Loucy (cell line): ENCODE results near the gene CDCP2.

Experiments
- H2AFZ ChIP-seq: fragments of 200-600 bp; sonication (generic); 2 replicates; pipeline ENCODE4 v1.6.0; 2016; ENCODE audit warnings: antibody characterized with exemption, mild to moderate bottlenecking, low read length, moderate library complexity
- H3F3A ChIP-seq: fragments of 200-600 bp; 2 replicates; pipeline ENCODE4 v1.6.0; 2016; ENCODE audit warnings: antibody characterized with exemption, low read depth, mild to moderate bottlenecking
- H3K27me3 ChIP-seq: fragments of 200-600 bp; sonication (generic); 2 replicates; pipeline ENCODE4 v1.6.1; 2014; ENCODE audit warnings: low read length, mild to moderate bottlenecking; ENCODE audit not compliant: insufficient read depth, poor library complexity, severe bottlenecking
- H3K36me3 ChIP-seq: fragments of 200-600 bp; sonication (generic); 2 replicates; pipeline ENCODE4 v1.6.1; 2016; ENCODE audit warnings: low read length; ENCODE audit not compliant: insufficient read depth
- H3K4me1 ChIP-seq: fragments of 200-600 bp; sonication (generic); 2 replicates; pipeline ENCODE4 v1.5.1; 2014; ENCODE audit warnings: low read length, mild to moderate bottlenecking; ENCODE audit not compliant: insufficient read depth, poor library complexity, severe bottlenecking
- H3K4me2 ChIP-seq: fragments of 200-600 bp; sonication (generic); 2 replicates; pipeline ENCODE4 v1.6.0; 2014; ENCODE audit warnings: antibody characterized with exemption, low read length, low read depth, mild to moderate bottlenecking; ENCODE audit not compliant: poor library complexity, severe bottlenecking
- H3K4me3 ChIP-seq: fragments of 200-600 bp; sonication (generic); 2 replicates; pipeline ENCODE4 v1.5.1; 2014; ENCODE audit warnings: low read length, mild to moderate bottlenecking, mixed read lengths; ENCODE audit not compliant: poor library complexity, severe bottlenecking
- H3K79me2 ChIP-seq: fragments of 200-600 bp; sonication (generic); 2 replicates; pipeline ENCODE4 v1.6.1; 2014; ENCODE audit warnings: low read length; ENCODE audit not compliant: insufficient read depth
- H3K9ac ChIP-seq: fragments of 200-600 bp; sonication (generic); 2 replicates; pipeline ENCODE4 v1.6.0; 2014; ENCODE audit warnings: mild to moderate bottlenecking, low read depth, low read length, moderate library complexity; ENCODE audit not compliant: poor library complexity, severe bottlenecking
- H3K9me2 ChIP-seq: fragments of 200-600 bp; sonication (generic); replicated peaks from 2 replicates; pipeline ENCODE4 v1.6.1; 2016; ENCODE audit warnings: low read depth, low read length, mixed read lengths
- H3K9me3 ChIP-seq: fragments of 200-600 bp; sonication (generic); 2 replicates; pipeline ENCODE4 v1.6.1; 2014; ENCODE audit warnings: mild to moderate bottlenecking, antibody characterized with exemption, low read length, low read depth; ENCODE audit not compliant: insufficient read depth
- H4K20me1 ChIP-seq: fragments of 200-600 bp; sonication (generic); 2 replicates; pipeline ENCODE4 v1.6.0; 2014; ENCODE audit warnings: antibody characterized with exemption, low read length, mild to moderate bottlenecking; ENCODE audit not compliant: insufficient read depth, poor library complexity, severe bottlenecking
- CTCF ChIP-seq: fragments of 200-600 bp; sonication (generic); conservative IDR thresholded peaks from 2 replicates; pipeline ENCODE4 v1.5.1; 2014; ENCODE audit warnings: mild to moderate bottlenecking, antibody characterized with exemption, low read length
- EZH2phosphoT487 ChIP-seq: fragments of 200-600 bp; IDR thresholded peaks from 2 replicates; pipeline ENCODE4 v1.6.1; 2018; ENCODE audit warnings: antibody characterized with exemption, mild to moderate bottlenecking, moderate library complexity, borderline replicate concordance

CDCP2 gene

GRCh38 chr1:54165146-54165545 is 12.3 kb upstream of the CDCP2 start:
- Histone ChIP-seq H3K79me2 (no peaks in the 10 kb centered on the region), H3K27me3 (no peaks in the 10 kb centered on the region), H3K9me3 (no peaks in the 10 kb centered on the region), H3K9ac (no peak overlapping the region), H3F3A (no peaks in the 10 kb centered on the region), H2AFZ (no peak overlapping the region), H4K20me1 (no peaks in the 10 kb centered on the region), H3K9me2 (no peaks in the 10 kb centered on the region), H3K36me3 (no peaks in the 10 kb centered on the region), H3K4me3 (no peak overlapping the region), H3K4me2 (no peak overlapping the region), H3K4me1 (no peaks in the 10 kb centered on the region)
- TF ChIP-seq EZH2phosphoT487 (no peak), CTCF (no peak)

GRCh38 chr1:54163573-54163972 is 10.8 kb upstream of the CDCP2 start:
- Histone ChIP-seq H3F3A (no peaks in the 10 kb centered on the region), H3K27me3 (no peaks in the 10 kb centered on the region), H2AFZ (no peak overlapping the region), H3K36me3 (no peaks in the 10 kb centered on the region), H4K20me1 (no peaks in the 10 kb centered on the region), H3K4me1 (no peaks in the 10 kb centered on the region), H3K9me2 (no peaks in the 10 kb centered on the region), H3K9me3 (no peaks in the 10 kb centered on the region), H3K9ac (no peak overlapping the region), H3K4me2 (no peak overlapping the region), H3K79me2 (no peaks in the 10 kb centered on the region), H3K4me3 (no peak overlapping the region)
- TF ChIP-seq CTCF (no peak), EZH2phosphoT487 (no peak)

- Histone ChIP-seq H3K27me3 (no peaks in the 10 kb centered on the region), H3K9ac (no peak overlapping the region), H3K79me2 (no peaks in the 10 kb centered on the region), H2AFZ (no peak overlapping the region), H3K36me3 (no peaks in the 10 kb centered on the region), H3K9me2 (no peaks in the 10 kb centered on the region), H3K9me3 (no peaks in the 10 kb centered on the region), H4K20me1 (no peaks in the 10 kb centered on the region), H3K4me2 (no peak overlapping the region), H3K4me1 (no peaks in the 10 kb centered on the region), H3K4me3 (no peak overlapping the region), H3F3A (no peaks in the 10 kb centered on the region)
- TF ChIP-seq CTCF (no peak), EZH2phosphoT487 (no peak)
Measured at GRCh38 chr1:54163051-54163450, 10.3 kb upstream of the CDCP2 start.
